Measurements from ENCODE around the gene OR10X1. TPM values are rescaled to one million over a fixed set of nuclear protein-coding genes. Genes with fewer than 3 reads are reported as not detected.

OR10X1 gene
- total RNA-seq, 2 donors from 2014 or later: not detected

- H3K4me1 ChIP-seq (ENCODE audit: control insufficient read depth in 1 of 2, low read depth in 2 of 2): no peaks in the 10 kb centered on the region
- H3K4me3 ChIP-seq: no peak overlapping the region
- ATAC-seq (ENCODE audit: insufficient number of reproducible peaks, low FRiP score, low read depth): no peak
- H3K36me3 ChIP-seq: no peaks in the 10 kb centered on the region
- DNase-seq (ENCODE audit: low spot score): no peak
- no peak overlapping the region for H3K27ac ChIP-seq
- TF ChIP-seq CTCF (IDR thresholded peaks at IDR 0.05): no peak
- no peaks in the 10 kb centered on the region for H3K27me3 ChIP-seq (replicated peaks; ENCODE audit: insufficient read depth)
- H3K9me3 ChIP-seq: no peaks in the 10 kb centered on the region
Measured at GRCh38 chr1:158552296-158552695, 27.4 kb downstream of the OR10X1 start.

- H3K27me3 ChIP-seq (replicated peaks; ENCODE audit: insufficient read depth): no peaks in the 10 kb centered on the region
- ATAC-seq (ENCODE audit: insufficient number of reproducible peaks, low FRiP score, low read depth): no peak
- no peak overlapping the region for H3K27ac ChIP-seq
- H3K4me1 ChIP-seq (ENCODE audit: control insufficient read depth in 1 of 2, low read depth in 2 of 2): no peaks in the 10 kb centered on the region
- TF ChIP-seq CTCF (IDR thresholded peaks at IDR 0.05): no peak
- no peak overlapping the region for H3K4me3 ChIP-seq
- H3K36me3 ChIP-seq: no peaks in the 10 kb centered on the region
- DNase-seq (ENCODE audit: low spot score): no peak
- H3K9me3 ChIP-seq: no peaks in the 10 kb centered on the region
Measured at GRCh38 chr1:158547533-158547932, 32.2 kb downstream of the OR10X1 start.

- DNase-seq (ENCODE audit: low spot score) (no peak), ATAC-seq (ENCODE audit: insufficient number of reproducible peaks, low FRiP score, low read depth) (no peak)
Measured at GRCh38 chr1:158537609-158538008, 42.1 kb downstream of the OR10X1 start.

GRCh38 chr1:158534496-158534895 is 45.2 kb downstream of the OR10X1 start:
- Histone ChIP-seq H3K27me3 (replicated peaks; ENCODE audit: insufficient read depth) (no peaks in the 10 kb centered on the region), H3K9me3 (no peaks in the 10 kb centered on the region), H3K4me1 (ENCODE audit: control insufficient read depth in 1 of 2, low read depth in 2 of 2) (no peaks in the 10 kb centered on the region), H3K4me3 (no peak overlapping the region), H3K27ac (no peak overlapping the region), H3K36me3 (no peaks in the 10 kb centered on the region)
- DNase-seq (ENCODE audit: low spot score) (no peak), ATAC-seq (ENCODE audit: insufficient number of reproducible peaks, low FRiP score, low read depth) (no peak)
- TF ChIP-seq CTCF (IDR thresholded peaks at IDR 0.05): no peak

More at GRCh38 chr1:158537609-158538008, 42.1 kb downstream of the OR10X1 start:
- H3K27me3 ChIP-seq (replicated peaks; ENCODE audit: insufficient read depth): no peaks in the 10 kb centered on the region
- no peaks in the 10 kb centered on the region for H3K9me3 ChIP-seq
- H3K4me1 ChIP-seq (ENCODE audit: control insufficient read depth in 1 of 2, low read depth in 2 of 2): no peaks in the 10 kb centered on the region
- H3K27ac ChIP-seq: no peak overlapping the region
- H3K4me3 ChIP-seq: no peak overlapping the region
- no peak for TF ChIP-seq CTCF (IDR thresholded peaks at IDR 0.05)
- H3K36me3 ChIP-seq: no peaks in the 10 kb centered on the region

Other genes with a start within 250 kb of the OR10X1 start
- not detected for gene CD1B, start 248.4 kb downstream of the OR10X1 start, total RNA-seq
- not detected for gene CD1E, start 226.0 kb downstream of the OR10X1 start, total RNA-seq
- gene OR10T2, start 180.4 kb downstream of the OR10X1 start, total RNA-seq: not detected
- not detected for gene OR10K2, start 153.7 kb downstream of the OR10X1 start, total RNA-seq
- gene OR10K1, start 118.1 kb downstream of the OR10X1 start, total RNA-seq: not detected
- not detected for gene OR10R2, start 107.7 kb downstream of the OR10X1 start, total RNA-seq
- gene OR6Y1, start 25.5 kb downstream of the OR10X1 start, total RNA-seq: not detected
- not detected for gene OR6P1, start 9.3 kb downstream of the OR10X1 start, total RNA-seq
- not detected for gene OR10Z1, start 25.4 kb upstream of the OR10X1 start, total RNA-seq
- not detected for gene SPTA1, start 106.8 kb upstream of the OR10X1 start, total RNA-seq
- gene OR6K2, start 120.8 kb upstream of the OR10X1 start, total RNA-seq: not detected
- not detected for gene OR6K3, start 140.8 kb upstream of the OR10X1 start, total RNA-seq
- gene OR6K6, start 174.8 kb upstream of the OR10X1 start, total RNA-seq: not detected
- gene OR6N1, start 192.3 kb upstream of the OR10X1 start, total RNA-seq: not detected
- gene OR6N2, start 201.3 kb upstream of the OR10X1 start, total RNA-seq: not detected

Measured in thoracic aorta (tissue), 2 donors.